PC-9 (cell line): ENCODE measurements around the gene PLAAT3. TPM values are rescaled to one million over a fixed set of nuclear protein-coding genes. Genes with fewer than 3 reads are reported as not detected.

Experiments used
- BruUV-seq: library from RNA; stranded (reverse); fragments of 400-500 nt; replicated peaks from 2 replicates; lab custom pipeline; 2021; lab: Mats Ljungman, UMichigan
- CTCF ChIA-PET: fragments of 300-600 bp; sonication (Branson Sonifier 250); formaldehyde crosslinking; loops from one replicate; lab custom pipeline; 2022; ENCODE audit warnings: antibody characterized with exemption; lab: Charles Lee
- POLR2A ChIA-PET: fragments of 300-600 bp; sonication (Branson Sonifier 250); formaldehyde crosslinking; loops from one replicate; lab custom pipeline; 2022; ENCODE audit warnings: antibody characterized with exemption; ENCODE audit not compliant: unreplicated experiment; lab: Charles Lee
- DNase-seq, 2 experiments: peaks; one replicate each; pipeline versions ENCODE4 v3.0.0 to v3.0.0-alpha.2; 2015 to 2022; ENCODE audit warnings: mixed read lengths in 1 of 2
- H2AFZ ChIP-seq: fragments of 200-600 bp; sonication (generic); 2 replicates; pipeline ENCODE4 v1.8.1; 2017; ENCODE audit warnings: antibody characterized with exemption
- H3F3A ChIP-seq: fragments of 200-600 bp; sonication (generic); 2 replicates; pipeline ENCODE4 v1.8.1; 2017; ENCODE audit warnings: antibody characterized with exemption, mild to moderate bottlenecking, low read depth; ENCODE audit not compliant: insufficient read depth
- H3K27ac ChIP-seq: fragments of 200-600 bp; sonication (generic); 2 replicates; pipeline ENCODE4 v1.6.1; 2016; ENCODE audit warnings: mixed run types
- H3K27me3 ChIP-seq: fragments of 200-600 bp; sonication (generic); 2 replicates; pipeline ENCODE4 v1.6.1; 2016; ENCODE audit warnings: low read depth, mixed run types; ENCODE audit not compliant: insufficient read depth
- H3K36me3 ChIP-seq: fragments of 200-600 bp; sonication (generic); 2 replicates; pipeline ENCODE4 v1.6.1; 2016; ENCODE audit warnings: low read depth, mixed run types
- H3K4me1 ChIP-seq: fragments of 200-600 bp; sonication (generic); replicated peaks from 2 replicates; pipeline ENCODE4 v1.6.1; 2016; ENCODE audit warnings: mixed run types; ENCODE audit not compliant: insufficient read depth
- H3K4me2 ChIP-seq: fragments of 200-600 bp; sonication (generic); 2 replicates; pipeline ENCODE4 v1.6.1; 2017; ENCODE audit warnings: mixed run types
- H3K4me3 ChIP-seq: fragments of 200-600 bp; sonication (generic); 2 replicates; pipeline ENCODE4 v1.6.1; 2016; ENCODE audit warnings: mixed run types
- H3K79me2 ChIP-seq: fragments of 200-600 bp; sonication (generic); 2 replicates; pipeline ENCODE4 v1.6.1; 2017; ENCODE audit warnings: low read depth, mixed run types
- H3K9me2 ChIP-seq: fragments of 200-600 bp; sonication (generic); 2 replicates; pipeline ENCODE4 v1.8.1; 2017; ENCODE audit warnings: mild to moderate bottlenecking; ENCODE audit not compliant: insufficient read depth
- H3K9me3 ChIP-seq: fragments of 200-600 bp; sonication (generic); 2 replicates; pipeline ENCODE4 v1.8.1; 2016; ENCODE audit warnings: low read depth; ENCODE audit not compliant: insufficient read depth
- H4K20me1 ChIP-seq: fragments of 200-600 bp; sonication (generic); 2 replicates; pipeline ENCODE4 v1.8.1; 2017; ENCODE audit not compliant: insufficient read depth
- EZH2 ChIP-seq: fragments of 200-600 bp; sonication (generic); IDR thresholded peaks from 2 replicates; pipeline ENCODE4 v1.8.0; 2017; ENCODE audit warnings: antibody characterized with exemption, low read depth
- intact Hi-C: fragments of 100-400 bp; cut with micrococcal nuclease; formaldehyde crosslinking; loops from one replicate; pipeline ENCODE4 v1.10.0; 2022; ENCODE audit not compliant: unreplicated experiment
- total RNA-seq: library from RNA; stranded (reverse); gene quantifications from 2 replicates; pipeline ENCODE4 v1.2.3, GENCODE V29; 2021
- TF ChIP-seq, protein P1 (sequence below): fragments of 200-600 bp; sonication (generic); conservative IDR thresholded peaks from 2 replicates; pipeline ENCODE4 v1.6.1; 2017; ENCODE audit warnings: mixed run types, antibody characterized with exemption, mild to moderate bottlenecking, moderate library complexity

Gene PLAAT3
- total RNA-seq, 1 experiment from 2014 or later, result 240 TPM

DNA sequence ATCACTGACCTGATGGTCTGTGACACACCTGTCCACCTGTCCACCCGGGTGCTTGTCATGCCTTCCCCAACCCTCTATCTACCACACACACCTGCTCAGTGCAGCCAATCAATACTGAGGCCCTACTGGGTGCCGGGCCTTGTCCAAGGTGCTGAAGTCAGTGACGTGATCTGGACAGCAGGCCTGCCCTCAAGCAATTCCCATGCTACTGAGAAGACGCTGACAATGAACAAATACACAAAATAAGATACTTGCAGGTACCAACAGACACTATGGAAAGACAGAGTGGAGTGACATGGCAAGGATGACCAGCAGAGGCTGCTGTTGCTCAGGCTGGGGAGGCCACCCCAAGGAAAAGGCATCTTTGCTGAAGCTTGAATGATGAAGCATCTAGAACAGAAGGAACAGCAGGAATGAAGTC is 21.2 kb downstream of the PLAAT3 start:
- TF ChIP-seq EZH2, result no peak
- TF ChIP-seq, protein P1, sequence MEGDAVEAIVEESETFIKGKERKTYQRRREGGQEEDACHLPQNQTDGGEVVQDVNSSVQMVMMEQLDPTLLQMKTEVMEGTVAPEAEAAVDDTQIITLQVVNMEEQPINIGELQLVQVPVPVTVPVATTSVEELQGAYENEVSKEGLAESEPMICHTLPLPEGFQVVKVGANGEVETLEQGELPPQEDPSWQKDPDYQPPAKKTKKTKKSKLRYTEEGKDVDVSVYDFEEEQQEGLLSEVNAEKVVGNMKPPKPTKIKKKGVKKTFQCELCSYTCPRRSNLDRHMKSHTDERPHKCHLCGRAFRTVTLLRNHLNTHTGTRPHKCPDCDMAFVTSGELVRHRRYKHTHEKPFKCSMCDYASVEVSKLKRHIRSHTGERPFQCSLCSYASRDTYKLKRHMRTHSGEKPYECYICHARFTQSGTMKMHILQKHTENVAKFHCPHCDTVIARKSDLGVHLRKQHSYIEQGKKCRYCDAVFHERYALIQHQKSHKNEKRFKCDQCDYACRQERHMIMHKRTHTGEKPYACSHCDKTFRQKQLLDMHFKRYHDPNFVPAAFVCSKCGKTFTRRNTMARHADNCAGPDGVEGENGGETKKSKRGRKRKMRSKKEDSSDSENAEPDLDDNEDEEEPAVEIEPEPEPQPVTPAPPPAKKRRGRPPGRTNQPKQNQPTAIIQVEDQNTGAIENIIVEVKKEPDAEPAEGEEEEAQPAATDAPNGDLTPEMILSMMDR, result peak; percentile 84
- CTCF ChIA-PET, result interaction anchor here (1.1 to 2.4 kb wide), 2 partner anchors 30 to 46 kb away, joined by 3 to 8 read pairs; no protein-coding TSS in a partner anchor

DNA sequence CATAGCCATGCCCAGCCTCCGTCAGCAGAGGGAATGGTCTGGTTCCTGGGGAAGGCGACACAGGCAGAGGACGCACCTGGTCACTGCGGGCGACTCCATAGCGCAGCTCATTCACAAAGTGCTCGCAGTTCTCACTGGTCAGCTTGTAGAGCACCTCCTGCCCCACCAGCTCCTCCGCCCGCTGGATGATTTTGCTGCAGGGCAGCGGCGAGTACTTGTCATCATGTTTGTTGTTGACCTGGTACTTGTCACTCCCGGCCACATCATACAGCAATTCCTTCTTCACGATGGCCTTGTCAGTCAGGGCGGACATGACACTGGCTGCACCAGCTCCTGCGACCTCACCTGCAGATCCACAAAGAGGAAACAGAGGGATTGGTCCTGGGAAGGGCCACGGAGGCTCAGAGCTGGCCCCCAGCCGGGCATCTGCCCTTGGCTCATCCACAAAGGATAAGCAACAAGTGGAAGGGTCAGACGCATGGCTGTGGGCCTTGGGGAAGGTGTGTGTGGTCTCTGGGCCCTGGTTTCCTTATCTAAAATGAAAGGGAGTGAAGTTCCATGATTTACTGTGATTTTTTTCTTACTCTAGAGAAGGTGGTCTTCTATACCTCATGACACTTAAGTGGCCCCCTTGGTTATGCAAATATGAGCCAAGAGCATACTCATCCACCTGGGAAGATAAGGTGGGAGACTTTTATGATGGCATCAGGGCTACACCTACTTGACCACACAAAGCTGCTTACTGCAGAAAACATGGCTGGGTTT is 24.0 kb downstream of the PLAAT3 start:
- no peaks in the 10 kb centered on the region for H3K9me2 ChIP-seq
- no peaks in the 10 kb centered on the region for H3F3A ChIP-seq
- H3K79me2 ChIP-seq, result no peaks in the 10 kb centered on the region
- TF ChIP-seq EZH2, result no peak
- TF ChIP-seq, protein P1, result no peak
- intact Hi-C loops, result no loop called here
- ChIA-PET POLR2A (interaction anchor here (0.6 kb wide), 1 partner anchor 112 kb away, joined by 4 read pairs; no protein-coding TSS in a partner anchor), CTCF (no interaction called here)
- H2AFZ ChIP-seq, result no peak overlapping the region
- no peak overlapping the region for H3K4me2 ChIP-seq
- H3K36me3 ChIP-seq, result no peaks in the 10 kb centered on the region; the same call in 1 of the 2 replicates
- H3K27ac ChIP-seq, result no peak overlapping the region
- no peaks in the 10 kb centered on the region for H3K4me1 ChIP-seq
- 0 out of 2 replicates have a peak, but pooled peaks cover 2% of the 10 kb centered on the region for H4K20me1 ChIP-seq
- BruUV-seq, result no TSS peak
- H3K9me3 ChIP-seq, result no peaks in the 10 kb centered on the region
- no peak overlapping the region for H3K4me3 ChIP-seq
- H3K27me3 ChIP-seq, result no peaks in the 10 kb centered on the region
- no peak for DNase-seq

More for the DNA sequence above, 21.2 kb downstream of the PLAAT3 start:
- Histone ChIP-seq H3K9me3 (no peaks in the 10 kb centered on the region), H3K4me1 (no peaks in the 10 kb centered on the region), H4K20me1 (0 out of 2 replicates have a peak, but pooled peaks cover 2% of the 10 kb centered on the region), H3K79me2 (no peaks in the 10 kb centered on the region), H3K36me3 (0 out of 2 replicates have a peak, but pooled peaks cover 3% of the 10 kb centered on the region), H3K4me3 (no peak overlapping the region), H3K27ac (no peak overlapping the region), H2AFZ (no peak overlapping the region), H3K27me3 (no peaks in the 10 kb centered on the region), H3F3A (no peaks in the 10 kb centered on the region), H3K9me2 (no peaks in the 10 kb centered on the region), H3K4me2 (no peak overlapping the region)
- intact Hi-C loops, result loop anchor here (2.0 kb wide), 2 partner anchors 44 to 114 kb away; no protein-coding TSS in a partner anchor
- DNase-seq, result peak in 1 of 2 experiments; percentile 44
- BruUV-seq, result no TSS peak
- POLR2A ChIA-PET, result no interaction called here

DNA sequence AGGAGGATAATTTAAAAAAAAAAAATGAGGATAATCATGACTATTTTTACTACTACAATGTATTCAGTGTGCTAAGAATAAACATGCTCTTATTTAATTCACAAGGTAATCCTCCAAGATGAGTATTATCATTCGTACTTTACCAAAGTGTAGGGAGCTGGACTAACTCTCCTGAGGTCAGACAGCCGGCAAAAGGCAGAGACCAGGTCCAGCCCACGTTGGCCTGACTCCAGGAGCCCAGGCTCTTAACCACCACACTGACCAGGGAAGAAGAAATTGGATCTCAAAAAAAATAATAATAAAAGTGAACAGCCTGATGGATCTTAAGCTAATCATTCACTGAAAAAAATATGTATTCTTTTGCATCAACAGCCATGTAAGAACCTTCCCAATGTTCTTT is 25.2 kb downstream of the PLAAT3 start:
- TF ChIP-seq, protein P1, result no peak
- TF ChIP-seq EZH2, result no peak
- Histone ChIP-seq H3K79me2 (no peaks in the 10 kb centered on the region), H3K4me1 (no peaks in the 10 kb centered on the region), H3K9me2 (no peaks in the 10 kb centered on the region), H3K4me3 (no peak overlapping the region), H3K9me3 (no peaks in the 10 kb centered on the region), H3K36me3 (no peaks in the 10 kb centered on the region; the same call in none of the 2 replicates), H3K4me2 (no peak overlapping the region), H3F3A (no peaks in the 10 kb centered on the region; the same call in 1 of the 2 replicates), H4K20me1 (0 out of 2 replicates have a peak, but pooled peaks cover 2% of the 10 kb centered on the region), H3K27me3 (no peaks in the 10 kb centered on the region), H3K27ac (no peak overlapping the region), H2AFZ (no peak overlapping the region)
- CTCF ChIA-PET, result interaction anchor here (0.6 to 0.7 kb wide), 2 partner anchors 33 to 84 kb away, joined by 3 to 6 read pairs; no protein-coding TSS in a partner anchor
- intact Hi-C loops, result no loop called here
- no peak for DNase-seq
- POLR2A ChIA-PET, result interaction anchor here (0.6 kb wide), 1 partner anchor 419 kb away, joined by 9 read pairs; no protein-coding TSS in a partner anchor
- no TSS peak for BruUV-seq
